RCC 7860 (cell line): ENCODE data around the gene TMEM201.

Source experiments
- DNase-seq: peaks from one replicate; pipeline ENCODE4 v3.0.0-alpha.2; 2015; ENCODE audit warnings: low spot score
- FAIRE-seq: peaks from 2 replicates; lab custom pipeline; 2012; peaks lifted over from hg19 to GRCh38; lab: Jason Lieb, UNC

The TMEM201 gene

DNA sequence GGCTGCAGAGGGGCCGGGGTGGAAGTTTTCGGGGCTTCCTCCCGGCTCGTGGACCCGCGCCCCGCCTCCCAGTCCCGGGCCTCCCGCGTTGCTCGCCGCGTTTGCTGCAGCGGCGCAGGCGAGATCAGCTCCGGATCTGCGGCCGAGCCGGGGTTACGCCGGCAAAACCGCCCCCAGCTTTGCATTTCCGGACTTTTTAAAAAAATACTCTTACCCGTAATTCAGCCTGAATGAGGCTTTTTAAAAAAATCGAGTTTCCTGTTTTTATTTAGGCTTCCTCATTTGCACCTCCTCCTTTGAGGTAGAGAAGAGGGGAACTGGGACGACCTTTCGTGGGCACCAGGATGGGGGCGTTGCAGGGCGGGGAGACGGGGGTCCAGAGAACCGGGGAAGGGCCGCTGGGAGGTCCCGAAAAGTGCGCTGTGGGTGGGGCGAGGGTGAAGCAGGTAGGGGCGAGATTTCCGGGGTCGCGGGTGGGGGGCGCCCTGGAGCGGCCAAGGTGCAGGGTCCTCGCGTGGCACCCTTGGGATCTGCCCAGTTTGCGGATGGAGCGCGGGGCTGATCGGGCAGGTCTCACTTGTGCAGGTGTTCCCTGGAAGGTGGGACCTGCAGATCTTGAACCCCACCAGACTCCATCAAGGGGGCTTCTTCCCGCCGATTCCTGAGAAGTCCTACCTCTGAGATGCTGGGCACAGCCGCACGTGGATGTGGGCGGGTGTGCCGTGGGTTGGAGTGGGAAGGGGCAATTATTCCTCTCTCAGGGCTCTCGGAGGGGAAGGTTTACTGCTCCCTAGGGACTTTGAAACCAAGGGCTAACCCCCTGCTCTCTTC, 63.9 kb downstream of the TMEM201 start:
- DNase-seq: no peak
- no peak for FAIRE-seq

GRCh38 chr1:9653210-9653490, 64.4 kb downstream of the TMEM201 start:
- DNase-seq (no peak), FAIRE-seq (no peak)

GRCh38 chr1:9653491-9654050, 64.9 kb downstream of the TMEM201 start:
- FAIRE-seq (no peak), DNase-seq (no peak)

GRCh38 chr1:9654051-9654833, 65.5 kb downstream of the TMEM201 start:
- DNase-seq (no peak), FAIRE-seq (no peak)

DNA sequence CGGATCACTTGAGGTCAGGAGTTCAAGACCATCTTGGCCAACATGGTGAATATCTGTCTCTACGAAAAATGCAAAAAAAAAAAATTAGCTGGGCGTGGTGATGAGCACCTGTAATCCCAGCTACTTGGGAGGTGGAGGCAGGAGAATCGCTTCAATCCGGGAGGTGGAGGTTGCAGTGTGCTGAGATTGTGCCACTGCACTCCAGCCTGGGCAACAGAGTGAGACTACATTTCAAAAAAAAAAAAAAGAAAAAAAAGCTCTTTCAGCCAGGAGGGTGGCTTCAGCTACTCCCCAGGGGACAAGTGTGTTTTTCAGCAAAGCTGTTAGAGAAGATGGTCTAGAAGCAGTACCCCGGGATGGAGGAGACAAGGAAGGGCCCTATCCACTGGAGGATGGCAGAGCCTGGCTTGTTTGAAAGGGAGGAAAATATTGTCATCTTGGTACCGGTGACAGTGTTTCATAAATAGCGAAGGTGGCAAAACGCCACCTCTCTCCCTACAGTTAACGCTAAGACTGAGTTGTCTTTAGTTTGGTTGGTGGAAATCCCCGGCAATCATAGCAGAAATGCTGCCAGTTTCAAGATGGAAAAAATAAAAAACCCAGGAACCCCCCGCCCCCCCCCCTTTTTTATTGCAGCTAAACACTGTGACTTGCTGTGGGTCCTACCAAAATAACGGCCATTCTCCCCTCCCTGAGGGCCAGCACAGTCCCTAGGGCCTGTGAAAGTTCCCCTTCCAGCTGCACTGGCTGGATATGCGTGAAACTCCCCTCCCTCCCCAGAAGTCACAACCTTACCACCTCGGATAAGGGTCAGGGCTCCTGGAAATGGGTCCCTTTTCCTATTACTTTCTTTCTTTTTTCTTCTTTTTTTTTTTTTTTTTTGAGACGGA, 66.4 kb downstream of the TMEM201 start:
- DNase-seq: no peak
- no peak for FAIRE-seq

DNA sequence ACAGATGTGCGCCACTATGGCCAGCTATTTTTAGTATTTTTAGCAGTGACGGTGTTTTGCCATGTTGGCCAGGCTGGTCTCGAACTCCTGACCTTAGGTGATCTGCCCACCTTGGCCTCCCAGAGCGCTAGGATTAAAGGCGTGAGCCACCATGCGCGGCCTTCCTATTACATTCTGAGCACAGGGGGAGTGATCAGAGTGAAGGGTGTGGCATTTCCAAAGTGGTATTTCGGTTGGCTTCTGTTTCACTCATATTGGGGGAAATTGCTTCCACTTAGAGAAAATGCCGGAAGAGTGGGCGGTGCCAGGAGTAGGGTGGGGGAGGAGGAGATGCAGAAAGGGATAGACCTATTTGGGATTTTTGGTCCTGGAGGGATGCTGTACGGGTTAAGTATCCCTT, 67.1 kb downstream of the TMEM201 start:
- DNase-seq (no peak), FAIRE-seq (no peak)

DNA sequence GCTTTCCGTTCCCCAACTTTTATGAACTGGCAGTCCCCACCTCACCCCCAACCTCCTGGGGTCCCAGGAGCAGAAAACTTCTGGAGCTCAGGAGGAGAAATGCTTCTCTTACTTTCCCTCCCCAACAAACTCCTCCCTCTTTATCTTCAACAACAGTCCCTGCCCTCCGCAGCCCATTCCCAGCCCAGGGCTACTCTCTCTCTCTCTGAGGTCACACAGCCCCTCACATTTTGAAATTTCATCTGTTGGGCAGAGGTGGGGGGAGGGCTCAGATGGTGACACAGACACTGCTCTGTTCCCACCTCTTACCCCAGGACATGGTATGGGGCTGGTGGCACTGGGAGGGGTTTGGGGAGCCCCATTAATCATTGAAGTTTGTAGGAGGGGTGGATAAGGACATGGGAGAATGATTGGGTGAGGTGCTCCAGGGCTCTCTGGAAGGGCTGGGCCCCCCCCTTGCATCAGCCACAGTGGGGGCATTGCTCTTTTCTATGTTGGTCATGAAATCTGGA, 68.9 kb downstream of the TMEM201 start:
- DNase-seq (no peak), FAIRE-seq (no peak)

GRCh38 chr1:9658199-9658598, 69.5 kb downstream of the TMEM201 start:
- no peak for DNase-seq
- no peak for FAIRE-seq

DNA sequence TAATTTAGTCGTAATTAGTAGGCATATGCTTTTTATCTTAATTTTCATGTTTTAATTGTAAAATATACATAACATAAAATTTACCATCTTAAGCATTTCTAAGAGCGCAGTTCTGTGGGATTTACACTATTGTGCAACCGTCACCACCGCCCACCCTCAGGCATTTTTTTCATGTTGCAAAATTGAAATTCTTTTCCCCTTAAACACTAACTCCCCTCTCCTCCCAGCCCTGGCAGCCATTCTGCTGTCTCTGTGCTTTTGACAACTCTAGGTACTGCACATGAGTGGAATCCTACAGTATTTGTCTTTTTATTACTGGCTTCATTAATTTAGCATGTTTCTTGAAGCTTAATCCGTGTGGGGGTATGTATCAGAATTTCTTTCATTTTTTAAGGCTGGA, 70.6 kb downstream of the TMEM201 start:
- no peak for FAIRE-seq
- DNase-seq: no peak

DNA sequence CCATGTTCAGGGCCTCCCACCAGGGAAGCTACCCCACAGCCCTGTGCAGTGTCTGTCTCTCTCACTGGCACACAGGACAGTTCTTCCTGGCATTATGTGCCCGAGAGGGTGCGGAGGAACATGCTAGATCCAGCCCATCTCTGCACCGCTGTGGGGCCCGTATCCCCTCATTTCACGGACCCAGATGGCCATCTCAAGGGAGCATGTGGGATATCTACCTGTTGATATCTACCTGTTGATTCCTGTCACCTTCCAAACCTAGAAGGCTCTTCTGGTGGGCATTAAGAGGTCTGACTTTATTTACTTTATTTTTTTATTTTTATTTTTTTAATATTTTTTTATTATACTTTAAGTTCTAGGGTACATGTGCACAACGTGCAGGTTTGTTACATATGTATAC, 74.5 kb downstream of the TMEM201 start:
- DNase-seq (no peak), FAIRE-seq (no peak)
